K562 (cell line): Measurements from ENCODE around the gene TARBP1. TPM values are rescaled to one million over a fixed set of nuclear protein-coding genes. Genes with fewer than 3 reads are reported as not detected.

Experiments used
- HDAC8 ChIP-seq: fragments of 450-650 bp; IDR thresholded peaks from 2 replicates; pipeline ENCODE4 v1.6.1; 2016; ENCODE audit warnings: mild to moderate bottlenecking, missing genetic modification characterization, moderate library complexity, missing compliant biosample characterization
- IRF2 ChIP-seq: sonication (generic); formaldehyde crosslinking; IDR thresholded peaks from 2 replicates; pipeline ENCODE4 v1.8.1; 2022; ENCODE audit warnings: mild to moderate bottlenecking, missing genetic modification reagents
- PBX2 ChIP-seq, 2 experiments: IDR thresholded peaks in 1 of 2; conservative IDR thresholded peaks in 1 of 2; 2 replicates each; pipeline ENCODE4 v1.6.1; 2016; ENCODE audit warnings: low read depth in 2 of 2, mild to moderate bottlenecking in 1 of 2, missing compliant biosample characterization in 1 of 2, missing genetic modification characterization in 1 of 2, moderate library complexity in 1 of 2
- RBM22 ChIP-seq: fragments of 200-400 bp; formaldehyde crosslinking; IDR thresholded peaks from 2 replicates; pipeline ENCODE4 v1.6.1; 2018; ENCODE audit warnings: low read length, low read depth; ENCODE audit not compliant: poor library complexity, severe bottlenecking
- SMAD4 ChIP-seq: fragments of 250-450 bp; sonication (Bioruptor Pico); conservative IDR thresholded peaks from 2 replicates; pipeline ENCODE4 v1.8.0; 2021; ENCODE audit warnings: inconsistent platforms, mild to moderate bottlenecking, moderate library complexity
- SMARCA4 ChIP-seq: fragments of 450-650 bp; IDR thresholded peaks from 2 replicates; pipeline ENCODE4 v1.6.1; 2016
- TOE1 ChIP-seq, 2 experiments: fragments of 450-650 bp in 1 of 2; sonication (generic) in 1 of 2; formaldehyde crosslinking in 1 of 2; IDR thresholded peaks; 2 replicates each; pipeline versions ENCODE4 v1.7.1 to v1.8.0; 2016 to 2022; ENCODE audit warnings: borderline replicate concordance in 2 of 2, mild to moderate bottlenecking in 2 of 2, antibody characterized with exemption in 1 of 2, inconsistent platforms in 1 of 2, low read depth in 1 of 2, missing genetic modification reagents in 1 of 2, moderate library complexity in 1 of 2
- ZFP1 ChIP-seq: fragments of 450-650 bp; formaldehyde crosslinking; IDR thresholded peaks from 2 replicates; pipeline ENCODE4 v1.4.0; 2020; ENCODE audit warnings: mild to moderate bottlenecking, mixed read lengths
- ZMIZ1 ChIP-seq, 2 experiments: fragments of 150-350 bp in 1 of 2; IDR thresholded peaks; 2 replicates each; pipeline ENCODE4 v1.6.1; 2012 to 2016; ENCODE audit warnings: low read depth in 2 of 2, low read length in 2 of 2, mild to moderate bottlenecking in 1 of 2, moderate library complexity in 1 of 2
- ZNF324 ChIP-seq: fragments of 250-450 bp; sonication (Bioruptor Pico); IDR thresholded peaks from 2 replicates; pipeline ENCODE4 v1.4.0; 2020; ENCODE audit warnings: mild to moderate bottlenecking
- polyA plus RNA-seq, 8 experiments: library from polyadenylated mRNA; depleted of rRNA in 4 of 8; stranded (reverse) in 5 of 8; unstranded in 3 of 8; fragments of >200 nt; fragmentation: Nextera tagmentation in 2 of 8; fragmentation: Illumina TruSeq in 1 of 8; extraction: Ambion mirVana in 2 of 8; extraction: Trizol in 1 of 8; gene quantifications; 2 replicates each; pipeline versions ENCODE4 v1.2.1 to v1.2.3, GENCODE V29; 2011 to 2014; ENCODE audit warnings: inconsistent platforms in 1 of 8, missing spikeins in 1 of 8
- total RNA-seq, 7 experiments: library from RNA; depleted of rRNA in 6 of 7; stranded (reverse); fragments of >200 nt in 6 of 7; fragmentation: Illumina TruSeq in 2 of 7; extraction: Trizol in 2 of 7; gene quantifications; 2 replicates each; pipeline versions ENCODE4 v1.2.1 to v1.2.3, GENCODE V29; 2011 to 2021; ENCODE audit warnings: low replicate concordance in 1 of 7
- TF ChIP-seq, protein P1 (sequence below): fragments of 250-450 bp; sonication (Bioruptor Pico); IDR thresholded peaks from 2 replicates; pipeline ENCODE4 v1.9.0; 2021; ENCODE audit warnings: mild to moderate bottlenecking
- TF ChIP-seq, protein P2 (sequence below): fragments of 200-800 bp; sonication (Bioruptor generic); IDR thresholded peaks from 2 replicates; pipeline ENCODE4 v1.6.1; 2016; ENCODE audit warnings: missing genetic modification characterization, missing compliant biosample characterization

The TARBP1 gene
- total and polyA plus RNA-seq, 9 of the 15 experiments (the other 6 are each of a cell fraction or from before 2014, with no cell fraction given), result 8.8 to 48.0 (median 22.9) TPM

- TF ChIP-seq SMAD4 (peak; percentile 14; the same call in 1 of the 2 replicates), SMARCA4 (peak; percentile 75), TOE1 (IDR thresholded peaks at IDR 0.05; ENCODE audit: borderline replicate concordance) (no peak), TOE1 (CRISPR knock-in tag; IDR thresholded peaks at IDR 0.05; ENCODE audit: borderline replicate concordance, low read depth) (no peak), PBX2 (CRISPR knock-in tag; IDR thresholded peaks at IDR 0.05; ENCODE audit: low read depth) (no peak), PBX2 (tag; conservative IDR thresholded peaks at IDR 0.05; ENCODE audit: low read depth) (peak; percentile 48), HDAC8 (no peak), IRF2 (CRISPR knock-in tag) (no peak), ZNF324 (CRISPR knock-in tag) (no peak), RBM22 (no peak), ZFP1 (CRISPR knock-in tag) (no peak), ZMIZ1 (IDR thresholded peaks at IDR 0.05; ENCODE audit: low read depth in 2 of 2, low read length in 2 of 2) (peak in 1 of 2 experiments; percentile 56; a peak in 2 of 4 replicates)
- TF ChIP-seq, protein P1, sequence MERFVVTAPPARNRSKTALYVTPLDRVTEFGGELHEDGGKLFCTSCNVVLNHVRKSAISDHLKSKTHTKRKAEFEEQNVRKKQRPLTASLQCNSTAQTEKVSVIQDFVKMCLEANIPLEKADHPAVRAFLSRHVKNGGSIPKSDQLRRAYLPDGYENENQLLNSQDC (CRISPR knock-in tag), result no peak
- TF ChIP-seq, protein P2, sequence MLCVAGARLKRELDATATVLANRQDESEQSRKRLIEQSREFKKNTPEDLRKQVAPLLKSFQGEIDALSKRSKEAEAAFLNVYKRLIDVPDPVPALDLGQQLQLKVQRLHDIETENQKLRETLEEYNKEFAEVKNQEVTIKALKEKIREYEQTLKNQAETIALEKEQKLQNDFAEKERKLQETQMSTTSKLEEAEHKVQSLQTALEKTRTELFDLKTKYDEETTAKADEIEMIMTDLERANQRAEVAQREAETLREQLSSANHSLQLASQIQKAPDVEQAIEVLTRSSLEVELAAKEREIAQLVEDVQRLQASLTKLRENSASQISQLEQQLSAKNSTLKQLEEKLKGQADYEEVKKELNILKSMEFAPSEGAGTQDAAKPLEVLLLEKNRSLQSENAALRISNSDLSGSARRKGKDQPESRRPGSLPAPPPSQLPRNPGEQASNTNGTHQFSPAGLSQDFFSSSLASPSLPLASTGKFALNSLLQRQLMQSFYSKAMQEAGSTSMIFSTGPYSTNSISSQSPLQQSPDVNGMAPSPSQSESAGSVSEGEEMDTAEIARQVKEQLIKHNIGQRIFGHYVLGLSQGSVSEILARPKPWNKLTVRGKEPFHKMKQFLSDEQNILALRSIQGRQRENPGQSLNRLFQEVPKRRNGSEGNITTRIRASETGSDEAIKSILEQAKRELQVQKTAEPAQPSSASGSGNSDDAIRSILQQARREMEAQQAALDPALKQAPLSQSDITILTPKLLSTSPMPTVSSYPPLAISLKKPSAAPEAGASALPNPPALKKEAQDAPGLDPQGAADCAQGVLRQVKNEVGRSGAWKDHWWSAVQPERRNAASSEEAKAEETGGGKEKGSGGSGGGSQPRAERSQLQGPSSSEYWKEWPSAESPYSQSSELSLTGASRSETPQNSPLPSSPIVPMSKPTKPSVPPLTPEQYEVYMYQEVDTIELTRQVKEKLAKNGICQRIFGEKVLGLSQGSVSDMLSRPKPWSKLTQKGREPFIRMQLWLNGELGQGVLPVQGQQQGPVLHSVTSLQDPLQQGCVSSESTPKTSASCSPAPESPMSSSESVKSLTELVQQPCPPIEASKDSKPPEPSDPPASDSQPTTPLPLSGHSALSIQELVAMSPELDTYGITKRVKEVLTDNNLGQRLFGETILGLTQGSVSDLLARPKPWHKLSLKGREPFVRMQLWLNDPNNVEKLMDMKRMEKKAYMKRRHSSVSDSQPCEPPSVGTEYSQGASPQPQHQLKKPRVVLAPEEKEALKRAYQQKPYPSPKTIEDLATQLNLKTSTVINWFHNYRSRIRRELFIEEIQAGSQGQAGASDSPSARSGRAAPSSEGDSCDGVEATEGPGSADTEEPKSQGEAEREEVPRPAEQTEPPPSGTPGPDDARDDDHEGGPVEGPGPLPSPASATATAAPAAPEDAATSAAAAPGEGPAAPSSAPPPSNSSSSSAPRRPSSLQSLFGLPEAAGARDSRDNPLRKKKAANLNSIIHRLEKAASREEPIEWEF (CRISPR knock-in tag), result peak; percentile 94
Observed at GRCh38 chr1:234520908-234521817, 42.2 kb upstream of the TARBP1 start (continued).
